Colon (tissue), 2 donors: ENCODE data around the gene AQP5.

ENCODE experiments used
- FAIRE-seq: peaks from 2 replicates; lab custom pipeline; 2012; peaks lifted over from hg19 to GRCh38; lab: Jason Lieb, UNC
- donor health status: control.
- donor health status: control.

AQP5 gene

GRCh38 chr12:49932533-49933130 lies 29.0 kb upstream of the AQP5 start:
- no peak for FAIRE-seq

GRCh38 chr12:49933796-49934195 lies 27.9 kb upstream of the AQP5 start:
- no peak for FAIRE-seq

- no peak for FAIRE-seq
Observed at GRCh38 chr12:49934505-49934904, 27.2 kb upstream of the AQP5 start.

GRCh38 chr12:49936925-49937324 lies 24.7 kb upstream of the AQP5 start:
- no peak for FAIRE-seq

- no peak for FAIRE-seq
Observed at GRCh38 chr12:49937639-49938300, 23.9 kb upstream of the AQP5 start.

GRCh38 chr12:49939307-49939706 lies 22.4 kb upstream of the AQP5 start:
- FAIRE-seq = no peak

GRCh38 chr12:49939707-49940106 lies 22.0 kb upstream of the AQP5 start:
- no peak for FAIRE-seq

GRCh38 chr12:49941556-49942511 lies 19.8 kb upstream of the AQP5 start:
- FAIRE-seq = no peak

GRCh38 chr12:49942512-49942893 lies 19.2 kb upstream of the AQP5 start:
- no peak for FAIRE-seq

GRCh38 chr12:49942921-49943624 lies 18.6 kb upstream of the AQP5 start:
- FAIRE-seq = no peak

GRCh38 chr12:49943625-49943960 lies 18.1 kb upstream of the AQP5 start:
- no peak for FAIRE-seq

- FAIRE-seq = no peak
Observed at GRCh38 chr12:49944046-49944445, 17.6 kb upstream of the AQP5 start.

- no peak for FAIRE-seq
Observed at GRCh38 chr12:49944718-49945117, 17.0 kb upstream of the AQP5 start.

GRCh38 chr12:49945394-49946080 lies 16.1 kb upstream of the AQP5 start:
- no peak for FAIRE-seq

- FAIRE-seq = no peak
Observed at GRCh38 chr12:49946086-49946485, 15.6 kb upstream of the AQP5 start.

GRCh38 chr12:49946497-49946896 lies 15.2 kb upstream of the AQP5 start:
- no peak for FAIRE-seq

GRCh38 chr12:49947593-49948226 lies 14.0 kb upstream of the AQP5 start:
- no peak for FAIRE-seq

- FAIRE-seq = no peak
Observed at GRCh38 chr12:49948866-49949845, 12.5 kb upstream of the AQP5 start.

- FAIRE-seq = no peak
Observed at GRCh38 chr12:49949866-49950265, 11.8 kb upstream of the AQP5 start.
